SK-N-SH (cell line): Measurements from ENCODE around the gene C1orf52. TPM values are rescaled to one million over a fixed set of nuclear protein-coding genes. Genes with fewer than 3 reads are reported as not detected.
A peak's percentile ranks its signal among the peaks of the same experiment; 100 is the strongest.

Source experiments
- CTCF ChIA-PET: fragments of 300-600, 350-600 bp; formaldehyde crosslinking; extraction: SDS; loops from one replicate; lab custom pipeline; 2021; lab: Yijun Ruan, JAX
- POLR2A ChIA-PET: fragments of 350-600 bp; sonication (Branson Sonifier 250); formaldehyde crosslinking; extraction: SDS; loops from one replicate; lab custom pipeline; 2020; ENCODE audit warnings: antibody characterized with exemption, inconsistent platforms; lab: Yijun Ruan, JAX
- DNase-seq: peaks from one replicate; pipeline ENCODE4 v3.0.0; 2012
- H2AFZ ChIP-seq: fragments of 200-600 bp; sonication (generic); 2 replicates; pipeline ENCODE4 v1.8.1; 2016; ENCODE audit warnings: antibody characterized with exemption, mild to moderate bottlenecking, low read depth
- H3F3A ChIP-seq: fragments of 200-600 bp; sonication (generic); replicated peaks from 2 replicates; pipeline ENCODE3; 2016; ENCODE audit warnings: antibody characterized with exemption, mild to moderate bottlenecking; ENCODE audit not compliant: insufficient read depth
- H3K27ac ChIP-seq, 2 experiments: fragments of 200-500 bp in 1 of 2; fragments of 200-600 bp in 1 of 2; sonication (Bioruptor generic) in 1 of 2; sonication (generic), shearing (Covaris generic) in 1 of 2; 2 replicates each; pipeline versions ENCODE4 v1.5.1 to v1.6.1; 2014 to 2016; ENCODE audit warnings: low read depth in 2 of 2, inconsistent platforms in 1 of 2, low read length in 1 of 2, mild to moderate bottlenecking in 1 of 2, mixed read lengths in 1 of 2
- H3K27me3 ChIP-seq: fragments of 200-600 bp; sonication (generic), shearing (Covaris generic); 2 replicates; pipeline ENCODE4 v1.6.1; 2016; ENCODE audit warnings: mixed run types; ENCODE audit not compliant: insufficient read depth
- H3K36me3 ChIP-seq, 2 experiments: fragments of 200-500 bp in 1 of 2; fragments of 200-600 bp in 1 of 2; sonication (Bioruptor generic) in 1 of 2; sonication (generic) in 1 of 2; replicated peaks in 1 of 2; 2 replicates each; pipeline versions ENCODE3 to v1.5.1; 2014 to 2016; ENCODE audit warnings: low read length in 1 of 2, mild to moderate bottlenecking in 1 of 2; ENCODE audit not compliant: insufficient read depth in 2 of 2, control insufficient read depth in 1 of 2
- H3K4me1 ChIP-seq, 2 experiments: fragments of 200-500 bp in 1 of 2; fragments of 200-600 bp in 1 of 2; sonication (Bioruptor generic) in 1 of 2; sonication (generic), shearing (Covaris generic) in 1 of 2; 2 replicates each; pipeline versions ENCODE4 v1.5.1 to v1.6.1; 2014 to 2016; ENCODE audit warnings: low read depth in 1 of 2, low read length in 1 of 2, mixed run types in 1 of 2; ENCODE audit not compliant: insufficient read depth in 2 of 2, control insufficient read depth in 1 of 2
- H3K4me2 ChIP-seq: fragments of 200-600 bp; sonication (generic), shearing (Covaris generic); 2 replicates; pipeline ENCODE4 v1.6.1; 2017; ENCODE audit warnings: mixed run types
- H3K4me3 ChIP-seq, 2 experiments: fragments of 200-500 bp in 1 of 2; fragments of 200-600 bp in 1 of 2; sonication (Bioruptor generic) in 1 of 2; sonication (generic), shearing (Covaris generic) in 1 of 2; 2 replicates each; pipeline versions ENCODE4 v1.5.1 to v1.8.1; 2014 to 2016; ENCODE audit warnings: low read depth in 2 of 2, inconsistent platforms in 1 of 2, low read length in 1 of 2, mild to moderate bottlenecking in 1 of 2, mixed read lengths in 1 of 2, moderate library complexity in 1 of 2
- H3K79me2 ChIP-seq: fragments of 200-600 bp; sonication (generic); 2 replicates; pipeline ENCODE4 v1.8.1; 2017; ENCODE audit warnings: mild to moderate bottlenecking; ENCODE audit not compliant: insufficient read depth
- H3K9ac ChIP-seq: fragments of 200-600 bp; sonication (generic); 2 replicates; pipeline ENCODE4 v1.6.1; 2017; ENCODE audit warnings: mixed run types
- H3K9me2 ChIP-seq: fragments of 200-600 bp; sonication (generic); 2 replicates; pipeline ENCODE4 v1.6.1; 2017; ENCODE audit warnings: mixed run types
- H3K9me3 ChIP-seq: fragments of 200-600 bp; sonication (generic); 2 replicates; pipeline ENCODE4 v1.6.1; 2017; ENCODE audit warnings: mixed run types, mild to moderate bottlenecking, moderate library complexity
- H4K20me1 ChIP-seq: fragments of 200-600 bp; sonication (generic); 2 replicates; pipeline ENCODE4 v1.6.1; 2017; ENCODE audit warnings: mild to moderate bottlenecking, mixed run types; ENCODE audit not compliant: insufficient read depth
- CTCF ChIP-seq: fragments of 200-600 bp; sonication (generic); IDR thresholded peaks from 2 replicates; pipeline ENCODE4 v1.6.1; 2017; ENCODE audit warnings: antibody characterized with exemption, mild to moderate bottlenecking, moderate library complexity
- ELF1 ChIP-seq: IDR thresholded peaks from 2 replicates; pipeline ENCODE4 v1.4.0; 2012
- MAX ChIP-seq: IDR thresholded peaks from 2 replicates; pipeline ENCODE4 v1.4.0; 2012; ENCODE audit warnings: low read depth
- MEF2A ChIP-seq: IDR thresholded peaks from 2 replicates; pipeline ENCODE4 v1.4.0; 2012; ENCODE audit warnings: low read depth, borderline replicate concordance
- MXI1 ChIP-seq: IDR thresholded peaks from 2 replicates; pipeline ENCODE4 v1.6.1; 2012; ENCODE audit warnings: mild to moderate bottlenecking, low read depth, low read length, improper control_type of control experiment
- NFIC ChIP-seq: IDR thresholded peaks from 2 replicates; pipeline ENCODE4 v1.4.0; 2012; ENCODE audit warnings: borderline replicate concordance
- POLR2AphosphoS5 ChIP-seq: IDR thresholded peaks from 2 replicates; pipeline ENCODE4 v1.6.1; 2012; ENCODE audit warnings: low read depth, low read length
- REST ChIP-seq: IDR thresholded peaks from 2 replicates; pipeline ENCODE4 v1.6.1; 2012; ENCODE audit warnings: mild to moderate bottlenecking, low read depth, low read length, moderate library complexity
- RFX5 ChIP-seq: IDR thresholded peaks from 2 replicates; pipeline ENCODE4 v1.6.1; 2012; ENCODE audit warnings: mild to moderate bottlenecking, improper control_type of control experiment, low read length
- TCF12 ChIP-seq: IDR thresholded peaks from 2 replicates; pipeline ENCODE4 v1.4.0; 2012
- TEAD4 ChIP-seq: IDR thresholded peaks from 2 replicates; pipeline ENCODE4 v1.4.0; 2012; ENCODE audit warnings: mild to moderate bottlenecking, borderline replicate concordance; ENCODE audit not compliant: insufficient read depth
- USF1 ChIP-seq: IDR thresholded peaks from 2 replicates; pipeline ENCODE4 v1.4.0; 2012; ENCODE audit warnings: low read depth, borderline replicate concordance
- YY1 ChIP-seq: IDR thresholded peaks from 2 replicates; pipeline ENCODE4 v1.4.0; 2012; ENCODE audit warnings: low read depth, mild to moderate bottlenecking
- ZBTB33 ChIP-seq: IDR thresholded peaks from 2 replicates; pipeline ENCODE4 v1.4.0; 2012; ENCODE audit warnings: low read depth, borderline replicate concordance
- WGBS: methylation state at CpG from one replicate; pipeline ENCODE4 v1.1.6; 2017; ENCODE audit warnings: low lambda C conversion rate; 5-methylcytosine and 5-hydroxymethylcytosine counted together
- polyA plus RNA-seq, 3 experiments: library from polyadenylated mRNA; depleted of rRNA; stranded (reverse); fragments of >200 nt; gene quantifications; 2 replicates each; pipeline ENCODE4 v1.2.3, GENCODE V29; 2012

C1orf52 gene
- polyA plus RNA-seq, 1 of the 3 experiments (the other 2 are of a cell fraction) = 23.4 TPM

- Histone ChIP-seq H3K27me3 (peaks cover 29% of the 10 kb centered on the region; the same call in 1 of the 2 replicates), H2AFZ (no peak overlapping the region), H4K20me1 (no peaks in the 10 kb centered on the region), H3K4me1 (no peaks in the 10 kb centered on the region), H3K79me2 (no peaks in the 10 kb centered on the region), H3K4me2 (no peak overlapping the region), H3K36me3 (no peaks in the 10 kb centered on the region), H3K27ac (no peak overlapping the region), H3K4me3 (no peak overlapping the region), H3K9me2 (no peaks in the 10 kb centered on the region), H3K9ac (no peak overlapping the region), H3K9me3 (no peaks in the 10 kb centered on the region), H3F3A (no peaks in the 10 kb centered on the region)
- TF ChIP-seq CTCF = peak; percentile 29
- no peak for TF ChIP-seq MEF2A
- WGBS = 50% methylated on average over 8 of the region's 8 CpGs
- CTCF ChIA-PET = interaction anchor here (1.1 to 2.1 kb wide), 5 partner anchors 9 to 285 kb away, joined by 4 to 6 read pairs (median 5); no protein-coding TSS in a partner anchor
- POLR2A ChIA-PET = interaction anchor here (1.1 kb wide), 1 partner anchor 478 kb away, joined by 3 read pairs; the partner anchor contains the start of gene ZNHIT6
- no peak for DNase-seq
These were observed 29.0 kb downstream of the C1orf52 start for GRCh38 chr1:85230305-85230977.

GRCh38 chr1:85229574-85230097 lies 29.8 kb downstream of the C1orf52 start:
- H3K79me2 ChIP-seq = no peaks in the 10 kb centered on the region
- POLR2A ChIA-PET = interaction anchor here (1.1 kb wide), 1 partner anchor 479 kb away, joined by 3 read pairs; the partner anchor contains the start of gene ZNHIT6
- no peak overlapping the region for H2AFZ ChIP-seq
- TF ChIP-seq TCF12 (no peak), MXI1 (no peak), YY1 (no peak), USF1 (no peak), TEAD4 (no peak), MAX (no peak), REST (no peak), POLR2AphosphoS5 (no peak), MEF2A (no peak), ELF1 (no peak), NFIC (no peak), ZBTB33 (no peak), RFX5 (no peak), CTCF (no peak)

More at GRCh38 chr1:85229574-85230097, 29.8 kb downstream of the C1orf52 start:
- CTCF ChIA-PET = interaction anchor here (1.2 to 2.1 kb wide), 3 partner anchors 14 to 285 kb away, joined by 3 to 6 read pairs (median 3); no protein-coding TSS in a partner anchor
- DNase-seq = no peak
- no peaks in the 10 kb centered on the region for H4K20me1 ChIP-seq
- no peaks in the 10 kb centered on the region for H3K9me3 ChIP-seq
- no peak overlapping the region for H3K4me3 ChIP-seq
- H3F3A ChIP-seq = no peaks in the 10 kb centered on the region
- H3K9me2 ChIP-seq = no peaks in the 10 kb centered on the region
- peaks cover 29% of the 10 kb centered on the region; the same call in 1 of the 2 replicates for H3K27me3 ChIP-seq
- 28% methylated on average over 6 of the region's 6 CpGs for WGBS
- H3K4me1 ChIP-seq = no peaks in the 10 kb centered on the region
- no peak overlapping the region for H3K9ac ChIP-seq
- H3K36me3 ChIP-seq = no peaks in the 10 kb centered on the region
- no peak overlapping the region for H3K4me2 ChIP-seq
- H3K27ac ChIP-seq = no peak overlapping the region
